Astrocyte of the cerebellum (primary cell): Measurements from ENCODE around the gene TYW5.
A peak's percentile ranks its signal among the peaks of the same experiment; 100 is the strongest.

Experiments used
- DNase-seq: peaks from one replicate; pipeline ENCODE4 v3.0.0-alpha.2; 2011; ENCODE audit warnings: low read depth
- H3K4me3 ChIP-seq: 2 replicates; pipeline ENCODE4 v1.5.1; 2011; ENCODE audit warnings: mild to moderate bottlenecking, low read depth, low read length, moderate library complexity
- CTCF ChIP-seq: IDR thresholded peaks from 2 replicates; pipeline ENCODE4 v1.5.1; 2012; ENCODE audit warnings: low read length, low read depth, moderate library complexity, mild to moderate bottlenecking; ENCODE audit errors: missing control alignments
- in situ Hi-C: cut with HindIII; loops from 2 replicates; pipeline ENCODE4 v1.10.0; 2017; ENCODE audit warnings: low sequenced_read_pairs

Gene TYW5, protein sequence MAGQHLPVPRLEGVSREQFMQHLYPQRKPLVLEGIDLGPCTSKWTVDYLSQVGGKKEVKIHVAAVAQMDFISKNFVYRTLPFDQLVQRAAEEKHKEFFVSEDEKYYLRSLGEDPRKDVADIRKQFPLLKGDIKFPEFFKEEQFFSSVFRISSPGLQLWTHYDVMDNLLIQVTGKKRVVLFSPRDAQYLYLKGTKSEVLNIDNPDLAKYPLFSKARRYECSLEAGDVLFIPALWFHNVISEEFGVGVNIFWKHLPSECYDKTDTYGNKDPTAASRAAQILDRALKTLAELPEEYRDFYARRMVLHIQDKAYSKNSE

DNA sequence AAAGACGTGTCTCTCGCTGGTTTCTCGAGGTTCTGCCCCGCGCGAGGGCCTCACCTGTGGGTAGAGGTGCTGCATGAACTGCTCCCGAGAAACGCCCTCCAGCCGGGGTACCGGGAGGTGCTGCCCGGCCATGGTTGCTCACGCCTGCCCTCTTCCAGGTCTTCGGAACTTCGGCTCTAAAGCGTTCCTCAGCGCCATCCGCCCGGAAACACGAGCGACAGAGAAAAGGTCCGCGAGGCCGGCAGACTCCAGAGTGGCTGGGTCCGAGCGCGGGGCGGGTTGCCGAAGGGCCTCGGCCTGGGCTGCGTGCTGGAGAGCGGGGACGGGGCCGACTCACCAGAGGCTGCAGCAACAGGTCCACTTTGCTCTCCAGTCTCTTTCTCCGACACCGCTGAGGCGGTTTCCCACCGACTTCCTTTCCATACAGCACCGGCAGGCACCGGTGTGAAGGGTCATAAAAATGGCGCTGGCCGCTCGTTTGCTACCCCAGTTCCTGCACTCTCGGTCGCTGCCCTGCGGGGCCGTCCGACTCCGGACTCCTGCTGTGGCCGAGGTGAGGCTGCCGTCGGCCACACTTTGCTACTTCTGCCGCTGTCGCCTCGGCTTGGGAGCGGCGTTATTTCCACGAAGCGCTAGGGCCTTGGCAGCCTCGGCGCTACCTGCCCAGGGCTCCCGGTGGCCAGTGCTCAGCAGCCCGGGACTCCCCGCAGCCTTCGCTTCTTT, at the start of gene TYW5, which contains the start of gene MAIP1:
Gene TYW5, minus strand, starts transcription at position 153 of the 723 bp plus-strand sequence. Its CDS starts 21 bp downstream, at position 132.
Gene MAIP1, plus strand, starts transcription at position 244 of the 723 bp plus-strand sequence. Its CDS starts 217 bp downstream, at position 461.
- DNase-seq = peak; percentile 59
- in situ Hi-C loops = no loop called here

DNA sequence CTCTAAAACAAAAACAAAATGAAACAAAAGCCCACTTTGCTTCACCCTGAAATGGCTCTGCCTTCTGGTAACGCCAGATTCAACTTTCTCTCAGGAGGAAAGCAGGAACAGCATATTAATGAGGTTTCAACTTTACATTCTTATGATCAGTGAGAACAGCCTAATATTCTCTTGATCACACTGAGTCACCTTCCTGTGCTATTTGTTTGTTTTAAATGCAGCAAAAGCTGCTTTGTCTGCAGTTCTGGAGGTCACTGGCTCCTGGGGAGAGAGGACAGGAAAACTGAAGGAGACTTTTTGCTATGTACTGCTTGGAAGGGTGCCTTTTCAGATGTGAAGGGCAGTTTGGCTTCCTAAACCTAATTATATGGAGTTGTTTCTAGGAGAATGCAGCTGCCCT, 48.2 kb upstream of the TYW5 start:
- H3K4me3 ChIP-seq = no peak overlapping the region
- in situ Hi-C loops = no loop called here
- DNase-seq = peak; percentile 28
- TF ChIP-seq CTCF = no peak

More for the DNA sequence above, at the start of gene TYW5, which contains the start of gene MAIP1:
- peak within 1 kb of the TSS; percentile 96 for H3K4me3 ChIP-seq
- peak; percentile 21 for TF ChIP-seq CTCF

GRCh38 chr2:200000444-200001163, 45.3 kb upstream of the TYW5 start:
- DNase-seq = no peak
- H3K4me3 ChIP-seq = no peak overlapping the region
- no peak for TF ChIP-seq CTCF
- in situ Hi-C loops = no loop called here

DNA sequence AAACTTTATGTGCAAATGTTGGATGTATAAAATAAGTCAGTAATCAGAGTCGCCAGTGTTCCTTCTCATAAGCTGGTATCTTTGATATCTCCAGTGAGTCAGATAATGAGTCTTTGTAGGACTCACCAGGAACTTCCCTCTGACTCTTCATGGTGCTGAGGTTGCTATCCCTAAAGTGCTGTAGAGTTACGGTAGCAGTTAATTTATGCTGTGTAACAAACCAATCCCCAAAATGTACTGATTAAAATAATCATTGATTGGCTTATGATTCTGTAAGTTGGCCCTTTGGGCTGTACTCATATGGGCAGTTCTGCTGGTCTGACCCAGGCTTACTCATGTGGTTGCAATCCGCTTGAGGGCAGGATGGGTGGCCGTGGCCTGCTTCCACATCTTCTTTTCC, 43.9 kb upstream of the TYW5 start:
- H3K4me3 ChIP-seq = no peak overlapping the region
- TF ChIP-seq CTCF = no peak
- in situ Hi-C loops = loop anchor here (25.0 kb wide), 1 partner anchor 288 kb away; no protein-coding TSS in a partner anchor
- DNase-seq = no peak

GRCh38 chr2:199997296-199997695, 42.0 kb upstream of the TYW5 start:
- no peak overlapping the region for H3K4me3 ChIP-seq
- in situ Hi-C loops = loop anchor here (25.0 kb wide), 1 partner anchor 290 kb away; no protein-coding TSS in a partner anchor
- no peak for DNase-seq
- no peak for TF ChIP-seq CTCF

DNA sequence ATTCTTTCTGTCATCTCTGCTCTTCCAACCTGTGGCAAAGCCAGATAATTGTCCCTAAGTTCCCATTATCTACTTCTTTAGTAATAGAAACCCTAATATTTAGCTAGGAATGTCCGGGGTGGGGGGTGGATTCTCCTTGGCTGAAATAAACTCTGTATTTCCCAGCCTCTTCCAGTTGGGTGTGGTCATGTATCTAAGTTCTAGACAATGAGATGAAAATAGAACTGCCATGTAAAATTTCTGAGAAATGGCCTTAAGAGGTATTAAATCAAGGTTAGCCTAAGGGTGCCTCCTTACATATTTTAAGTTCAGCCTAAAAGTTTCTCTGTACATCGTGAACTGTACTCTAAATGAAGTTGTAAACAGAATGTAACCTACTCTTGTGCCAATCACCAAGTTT, 39.6 kb upstream of the TYW5 start:
- TF ChIP-seq CTCF = no peak
- no peak for DNase-seq
- H3K4me3 ChIP-seq = no peak overlapping the region
- in situ Hi-C loops = loop anchor here (25.0 kb wide), 1 partner anchor 292 kb away; no protein-coding TSS in a partner anchor
